ENCODE data around the gene SLC7A14.

The SLC7A14 gene

GRCh38 chr3:170442947-170443346, 142.9 kb downstream of the SLC7A14 start:
- no peak for DNase-seq (ENCODE audit: low read depth)
- no peak overlapping the region for H3K4me3 ChIP-seq (ENCODE audit: low read depth, low read length)
- TF ChIP-seq CTCF (IDR thresholded peaks at IDR 0.05; ENCODE audit: insufficient read depth, low read depth, low read length, missing control alignments) = no peak

DNA sequence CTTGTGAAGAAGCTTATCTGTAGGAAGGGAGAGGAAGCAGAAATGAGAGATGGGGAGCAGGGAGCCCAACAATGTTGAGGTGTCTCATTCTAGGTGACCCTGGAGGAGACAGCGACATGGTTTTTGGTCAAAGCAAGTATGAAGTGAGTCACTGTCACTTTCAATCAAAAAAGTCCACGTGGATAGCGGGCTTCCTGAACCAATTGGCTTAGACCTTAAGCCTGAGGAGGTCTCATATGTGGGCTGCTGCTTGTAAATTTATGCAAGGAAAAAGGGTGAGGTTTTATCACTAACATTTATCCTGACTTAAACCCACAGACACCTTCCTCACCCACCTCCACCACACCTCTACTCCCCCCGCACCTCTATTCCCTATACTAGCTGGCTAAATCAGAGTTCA, 144.5 kb downstream of the SLC7A14 start:
- no peak for TF ChIP-seq CTCF (IDR thresholded peaks at IDR 0.05; ENCODE audit: insufficient read depth, low read depth, low read length, missing control alignments)
- DNase-seq (ENCODE audit: low read depth) = no peak
- no peak overlapping the region for H3K4me3 ChIP-seq (ENCODE audit: low read depth, low read length)

- no peak for DNase-seq (ENCODE audit: low read depth)
Measured at GRCh38 chr3:170440344-170440743, 145.5 kb downstream of the SLC7A14 start.

DNA sequence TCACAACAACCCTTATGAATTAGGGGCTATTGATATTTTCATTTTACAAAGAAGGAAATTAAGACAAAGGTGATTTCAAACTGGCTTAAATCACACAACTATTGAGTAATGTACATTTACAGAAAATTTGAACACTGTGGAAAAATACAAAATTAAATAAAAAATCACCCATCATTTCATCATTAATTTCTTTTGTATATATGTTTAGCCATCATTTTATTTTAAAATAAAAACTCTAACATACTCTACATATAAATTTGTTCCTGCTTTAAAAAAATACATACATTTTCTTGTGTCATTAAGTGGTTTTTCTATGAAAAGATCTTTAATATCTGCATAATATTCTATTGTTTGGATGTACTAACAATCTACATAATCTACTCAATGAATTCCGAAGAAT, 147.0 kb downstream of the SLC7A14 start:
- no peak overlapping the region for H3K4me3 ChIP-seq (ENCODE audit: low read depth, low read length)
- no peak for TF ChIP-seq CTCF (IDR thresholded peaks at IDR 0.05; ENCODE audit: insufficient read depth, low read depth, low read length, missing control alignments)
- no peak for DNase-seq (ENCODE audit: low read depth)

More at GRCh38 chr3:170440344-170440743, 145.5 kb downstream of the SLC7A14 start:
- H3K4me3 ChIP-seq (ENCODE audit: low read depth, low read length) = no peak overlapping the region
- TF ChIP-seq CTCF (IDR thresholded peaks at IDR 0.05; ENCODE audit: insufficient read depth, low read depth, low read length, missing control alignments) = no peak

- H3K4me3 ChIP-seq (ENCODE audit: low read depth, low read length) = no peak overlapping the region
- TF ChIP-seq CTCF (IDR thresholded peaks at IDR 0.05; ENCODE audit: insufficient read depth, low read depth, low read length, missing control alignments) = no peak
- no peak for DNase-seq (ENCODE audit: low read depth)
Measured at GRCh38 chr3:170437696-170438407, 148.0 kb downstream of the SLC7A14 start.

GRCh38 chr3:170437176-170437575, 148.7 kb downstream of the SLC7A14 start:
- no peak for DNase-seq (ENCODE audit: low read depth)
- no peak for TF ChIP-seq CTCF (IDR thresholded peaks at IDR 0.05; ENCODE audit: insufficient read depth, low read depth, low read length, missing control alignments)
- H3K4me3 ChIP-seq (ENCODE audit: low read depth, low read length) = no peak overlapping the region

DNA sequence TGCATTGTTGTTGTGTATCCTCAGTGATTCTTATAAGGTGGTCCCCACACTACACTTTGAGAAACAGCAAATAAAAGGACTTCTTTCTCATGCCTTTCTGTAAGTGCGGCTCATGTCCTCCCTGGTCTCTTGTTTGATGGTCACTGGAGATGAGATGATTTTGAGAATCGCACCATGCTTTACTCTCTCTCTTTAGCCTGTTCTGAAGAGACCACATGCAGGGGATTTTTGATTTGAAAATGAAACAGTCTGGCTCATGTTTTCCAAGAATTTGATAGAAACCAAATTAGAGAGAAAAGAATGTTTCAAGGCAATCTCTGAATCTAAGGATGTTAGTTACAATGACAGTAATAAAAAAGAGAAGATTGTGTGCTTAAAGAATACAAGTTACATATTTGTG, 149.2 kb downstream of the SLC7A14 start:
- TF ChIP-seq CTCF (IDR thresholded peaks at IDR 0.05; ENCODE audit: insufficient read depth, low read depth, low read length, missing control alignments) = no peak
- no peak for DNase-seq (ENCODE audit: low read depth)
- H3K4me3 ChIP-seq (ENCODE audit: low read depth, low read length) = no peak overlapping the region

Data from GM12865 (cell line).